ENCODE measurements around the gene CACNB2.

CACNB2 gene

GRCh38 chr10:18350340-18350739 is 210.1 kb downstream of the CACNB2 start:
- no peak for DNase-seq

GRCh38 chr10:18351421-18351820 is 211.2 kb downstream of the CACNB2 start:
- no peak for DNase-seq

GRCh38 chr10:18352175-18352574 is 212.0 kb downstream of the CACNB2 start:
- DNase-seq: no peak

GRCh38 chr10:18359812-18360211 is 219.6 kb downstream of the CACNB2 start:
- DNase-seq: no peak

GRCh38 chr10:18362892-18363291 is 222.7 kb downstream of the CACNB2 start:
- no peak for DNase-seq

DNA sequence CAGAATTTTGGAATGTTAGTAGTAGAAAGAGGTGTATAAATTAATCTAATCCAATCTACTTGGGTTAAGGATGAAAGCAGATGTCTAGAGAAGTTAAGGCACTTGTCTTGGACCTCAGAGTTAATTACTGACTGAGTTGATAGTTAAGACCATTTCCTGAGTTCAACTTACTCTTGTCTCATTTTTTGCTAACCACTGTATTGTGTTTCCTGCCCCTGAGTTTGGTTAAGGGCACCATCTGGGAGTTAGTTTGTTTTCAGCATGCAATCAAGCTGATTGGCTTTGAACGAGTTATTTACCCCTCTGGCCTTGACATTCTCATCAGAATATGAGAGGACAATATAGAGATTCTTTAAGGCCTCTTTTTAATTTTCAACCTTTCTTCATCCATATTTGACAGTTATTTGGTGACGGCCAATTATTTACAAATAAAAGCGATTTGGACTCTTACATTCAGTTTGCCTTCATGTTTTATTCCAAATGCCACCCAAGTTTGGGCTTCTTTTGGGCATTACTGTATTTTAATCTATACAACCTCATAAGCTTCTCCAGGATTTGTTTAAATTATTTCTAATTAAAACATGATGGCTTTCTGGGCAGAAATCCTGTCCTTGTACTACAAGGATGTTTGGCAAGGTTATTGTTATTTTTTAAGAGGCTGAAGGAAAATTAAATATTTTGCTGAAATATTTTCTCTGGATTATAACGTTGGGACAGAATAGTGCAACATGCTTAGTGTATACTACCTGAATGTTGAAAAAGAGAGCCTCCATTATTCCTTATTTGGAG is 225.0 kb downstream of the CACNB2 start:
- DNase-seq: no peak

DNA sequence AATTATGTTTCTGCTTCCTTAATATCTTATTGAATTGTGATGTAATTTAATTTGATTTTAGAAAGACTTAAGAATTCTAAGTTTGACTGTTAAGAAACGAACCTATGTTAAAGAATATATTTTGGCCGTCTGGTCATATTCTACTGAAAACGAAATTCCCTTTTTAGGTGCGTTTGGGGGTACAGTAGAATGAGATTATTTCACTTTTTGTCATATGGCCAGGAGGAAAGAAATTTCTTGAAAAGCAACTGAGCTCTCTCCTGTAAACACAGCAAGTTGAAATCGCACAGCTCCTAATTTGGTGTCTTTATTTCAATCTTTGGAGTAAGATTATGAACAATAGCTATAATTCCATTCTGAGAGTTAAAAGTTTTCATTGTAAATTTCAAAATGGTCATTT is 227.6 kb downstream of the CACNB2 start:
- no peak for DNase-seq

GRCh38 chr10:18368273-18368672 is 228.0 kb downstream of the CACNB2 start:
- DNase-seq: no peak

DNA sequence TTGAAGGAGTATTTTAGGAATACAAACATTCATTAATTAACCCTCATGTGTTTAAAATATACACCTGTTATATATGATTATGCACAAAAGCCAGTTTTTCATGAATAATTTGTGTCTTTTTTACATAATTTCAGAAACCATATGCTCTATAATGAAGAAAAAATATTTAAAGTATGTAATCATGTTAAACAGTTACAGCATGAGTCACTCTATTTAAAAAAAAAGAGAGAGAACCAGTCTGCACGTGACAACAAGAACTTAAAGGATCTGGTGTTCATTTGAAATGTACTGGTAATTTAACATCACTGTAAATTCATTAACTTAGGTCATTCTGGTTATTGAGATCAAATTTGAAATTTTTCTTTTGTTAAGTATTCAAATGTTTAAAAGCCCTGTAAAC is 228.5 kb downstream of the CACNB2 start:
- no peak for DNase-seq

DNA sequence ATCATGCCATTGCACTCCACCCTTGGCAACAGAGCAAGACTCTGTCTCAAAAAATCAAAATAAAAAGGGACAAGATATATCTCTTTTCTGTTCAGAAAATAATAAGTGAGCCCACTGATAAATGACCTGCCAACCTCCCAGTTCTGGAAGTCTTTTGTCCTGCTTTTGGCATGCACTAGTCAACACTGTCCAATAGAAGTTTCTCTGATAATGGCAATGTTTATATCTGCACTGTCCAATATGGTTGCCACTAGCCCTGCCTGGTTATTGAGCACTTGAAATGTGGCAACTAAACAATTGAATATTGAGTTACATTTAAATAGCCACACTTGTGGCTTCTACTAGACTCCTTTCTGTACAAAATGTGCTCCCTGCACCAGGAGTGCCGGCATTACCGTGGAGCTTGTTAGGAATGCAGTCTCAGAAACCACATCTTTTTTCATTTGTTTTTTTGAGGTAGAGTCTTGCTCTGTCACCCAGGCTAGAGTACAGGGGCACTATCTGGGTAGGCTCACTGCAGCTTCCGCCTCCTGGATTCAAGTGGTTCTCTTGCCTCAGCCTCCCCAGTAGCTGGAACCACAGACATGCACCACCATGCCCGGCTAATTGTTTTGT is 229.7 kb downstream of the CACNB2 start:
- DNase-seq: no peak

GRCh38 chr10:18376650-18377049 is 236.4 kb downstream of the CACNB2 start:
- DNase-seq: no peak

- no peak for DNase-seq
Observed at GRCh38 chr10:18377898-18378297, 237.7 kb downstream of the CACNB2 start.

GRCh38 chr10:18378766-18379165 is 238.5 kb downstream of the CACNB2 start:
- DNase-seq: no peak

GRCh38 chr10:18381679-18382078 is 241.5 kb downstream of the CACNB2 start:
- no peak for DNase-seq

GRCh38 chr10:18397906-18398305 is 257.7 kb downstream of the CACNB2 start:
- no peak for DNase-seq

DNA sequence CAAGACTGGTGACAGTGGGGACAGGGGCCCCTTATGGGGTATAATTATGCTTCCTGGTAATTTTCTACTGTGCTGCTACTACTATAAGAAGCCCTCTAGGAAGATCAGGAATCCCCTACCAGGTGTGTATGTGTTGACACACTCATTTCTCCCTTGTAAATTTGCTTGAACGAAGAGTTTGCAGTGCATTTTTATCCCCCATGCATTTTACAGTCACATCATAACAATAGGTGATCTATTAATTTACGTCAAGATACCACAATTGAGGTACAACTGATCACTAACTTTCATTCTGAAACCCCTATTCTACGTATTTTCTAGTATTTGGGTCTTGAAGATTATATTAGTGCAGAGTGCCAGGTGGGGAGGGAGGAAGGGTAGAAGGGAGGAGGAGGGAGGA is 258.9 kb downstream of the CACNB2 start:
- DNase-seq: no peak

DNA sequence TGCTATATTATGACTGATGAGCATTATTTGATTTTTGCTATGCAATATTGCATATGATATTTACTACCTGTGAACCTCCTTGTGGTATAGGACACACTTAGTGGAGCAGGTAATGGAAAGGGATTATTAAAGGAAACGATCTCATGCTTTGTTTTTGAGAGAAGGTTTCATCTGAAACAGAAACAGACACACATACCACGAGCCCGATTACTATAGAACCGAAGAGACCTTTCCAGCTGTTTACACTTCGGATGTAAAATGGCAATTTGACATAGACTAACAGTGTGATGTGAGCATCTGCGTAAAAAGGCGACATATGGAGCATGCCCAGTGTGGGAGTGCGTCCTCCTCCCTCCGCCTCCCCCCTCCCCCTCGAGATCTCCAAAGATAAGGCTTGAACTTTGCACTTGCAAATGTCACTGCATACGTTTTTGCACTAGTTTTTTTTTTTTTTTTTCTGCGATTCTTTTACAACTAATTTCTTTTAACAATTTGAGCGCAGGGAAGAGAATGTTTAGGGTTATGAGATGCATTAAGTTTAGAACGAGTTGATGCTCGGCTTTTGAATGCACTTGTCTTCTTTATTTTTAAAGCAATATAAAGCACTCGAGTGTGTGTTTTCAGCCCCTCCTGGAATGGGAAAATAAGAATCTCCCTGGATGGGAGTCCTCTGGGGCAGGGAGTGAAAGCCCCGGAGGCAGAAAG is 260.1 kb downstream of the CACNB2 start:
- no peak for DNase-seq

GRCh38 chr10:18400906-18401245 is 260.7 kb downstream of the CACNB2 start:
- DNase-seq: no peak

- DNase-seq: no peak
Observed at GRCh38 chr10:18401416-18402195, 261.4 kb downstream of the CACNB2 start.

DNA sequence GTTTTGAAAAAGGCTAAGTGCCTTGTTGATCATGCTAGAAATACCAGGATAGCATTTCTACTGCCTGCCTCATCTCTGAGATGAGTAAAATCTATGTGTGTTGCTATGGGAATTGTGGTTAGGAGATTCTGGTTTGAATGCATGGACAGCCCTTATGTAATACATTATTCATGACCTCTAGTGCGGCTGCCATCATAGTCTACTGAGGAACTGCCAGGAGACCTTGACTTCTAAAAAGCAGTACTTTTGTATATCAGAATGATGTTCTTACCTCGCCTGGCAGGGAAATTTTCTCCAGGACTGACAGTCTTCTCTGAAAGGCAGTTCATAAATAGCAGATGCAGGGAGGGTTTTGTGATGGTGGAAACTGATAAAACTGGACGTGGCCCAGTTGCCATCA is 262.6 kb downstream of the CACNB2 start:
- DNase-seq: no peak

- no peak for DNase-seq
Observed at GRCh38 chr10:18404530-18404929, 264.3 kb downstream of the CACNB2 start.

DNA sequence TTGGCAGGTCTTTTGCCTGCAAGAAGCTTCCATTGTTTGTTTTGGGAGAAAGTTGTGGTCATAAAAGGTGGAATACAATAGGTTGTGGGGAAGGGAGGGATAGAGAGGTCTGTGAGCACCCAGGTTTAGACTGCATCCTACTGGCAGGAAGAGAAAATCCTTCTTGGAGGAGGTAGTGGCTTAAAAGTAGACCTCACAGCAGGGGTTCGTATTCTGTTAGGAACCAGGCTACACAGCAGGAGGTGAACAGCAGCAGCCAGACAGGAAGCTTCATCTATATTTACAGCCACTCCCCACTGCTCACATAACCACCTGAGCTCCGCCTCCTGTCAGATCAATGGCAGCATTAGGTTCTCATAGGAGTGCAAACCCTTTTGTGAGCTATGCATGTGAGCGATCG is 265.9 kb downstream of the CACNB2 start:
- no peak for DNase-seq

- no peak for DNase-seq
Observed at GRCh38 chr10:18409599-18410397, 269.6 kb downstream of the CACNB2 start.
